Measurements from ENCODE around the gene POU2F2.
A peak's percentile ranks its signal among the peaks of the same experiment; 100 is the strongest.

Gene POU2F2

DNA sequence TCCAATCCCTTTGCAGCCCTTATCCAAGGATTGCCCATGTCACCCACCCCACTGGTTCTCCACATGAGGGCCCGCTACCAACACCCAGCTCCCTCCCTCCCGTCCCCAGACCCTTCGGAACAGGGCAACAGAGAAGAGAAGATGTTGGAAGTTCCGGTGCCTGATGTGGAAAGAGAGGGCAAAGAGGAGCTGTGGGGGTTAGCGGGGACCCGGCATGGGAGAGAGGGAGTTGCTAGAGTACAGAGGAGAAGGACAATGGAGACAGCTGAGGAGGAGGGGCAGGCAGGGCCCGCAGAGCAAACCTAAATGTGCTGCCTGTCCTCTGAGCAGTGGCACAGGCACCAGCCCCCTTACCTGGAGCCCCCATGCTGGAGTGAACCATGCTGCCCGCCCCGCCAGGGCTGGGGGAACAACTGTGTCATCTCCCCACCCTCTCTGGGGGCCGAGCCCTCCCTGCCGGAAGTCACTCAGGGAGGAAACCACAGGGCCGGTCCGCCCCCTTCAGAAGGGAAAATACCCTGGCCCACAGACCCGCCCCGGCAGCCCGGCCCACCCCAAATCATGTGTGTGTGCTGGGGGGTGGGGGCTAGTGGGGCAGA is at the start of gene POU2F2:
Gene POU2F2, minus strand, starts transcription at position 417 of the 599 bp plus-strand sequence. Its CDS starts 35 bp downstream, at position 382.
- peak; percentile 78 to 84 for DNase-seq (ENCODE audit: low read depth in 2 of 2)

DNA sequence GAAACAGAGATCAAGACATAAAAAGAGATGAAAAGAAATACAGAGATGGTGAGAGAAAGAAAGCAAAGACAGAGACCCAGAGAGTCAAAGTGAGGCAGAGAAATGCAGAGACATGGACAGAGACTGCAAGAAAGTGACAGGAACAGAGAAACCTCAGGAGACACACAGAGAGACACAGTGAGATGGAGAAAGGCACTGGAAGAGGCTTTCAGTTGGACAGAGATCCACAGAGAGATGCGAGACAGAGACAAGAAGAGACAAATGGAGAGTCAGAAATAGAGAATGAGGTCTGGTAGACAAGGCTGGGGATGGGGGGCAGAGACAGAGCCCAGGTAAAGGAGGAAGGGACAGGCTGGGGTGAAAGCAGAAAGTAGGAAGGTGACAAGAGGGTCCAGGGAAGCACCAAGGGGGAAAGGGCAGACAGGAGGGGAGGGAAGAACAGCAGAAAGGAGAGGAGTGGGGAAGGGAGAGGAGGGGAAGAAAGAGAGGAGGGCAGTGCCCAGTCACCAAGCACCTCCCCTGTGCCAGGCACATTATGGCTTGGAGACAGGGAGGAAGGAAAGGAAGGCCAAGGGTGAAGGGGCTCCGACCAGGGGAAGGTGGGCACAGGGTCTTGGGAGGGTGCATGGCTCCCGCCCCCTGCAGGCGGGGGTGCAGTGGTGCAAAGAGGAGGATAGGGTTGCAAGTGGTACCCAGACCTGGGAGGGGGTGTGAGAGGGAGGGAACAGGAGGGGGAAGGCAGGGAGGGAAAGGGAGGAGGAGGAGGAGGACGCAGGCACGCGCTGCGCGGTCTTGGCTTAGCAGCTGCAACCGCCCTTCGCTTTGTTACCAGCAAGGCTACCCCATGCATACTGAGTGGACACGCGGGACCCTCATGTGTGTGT is 46.8 kb upstream of the POU2F2 start:
- no peak for DNase-seq (ENCODE audit: low read depth in 2 of 2)

DNA sequence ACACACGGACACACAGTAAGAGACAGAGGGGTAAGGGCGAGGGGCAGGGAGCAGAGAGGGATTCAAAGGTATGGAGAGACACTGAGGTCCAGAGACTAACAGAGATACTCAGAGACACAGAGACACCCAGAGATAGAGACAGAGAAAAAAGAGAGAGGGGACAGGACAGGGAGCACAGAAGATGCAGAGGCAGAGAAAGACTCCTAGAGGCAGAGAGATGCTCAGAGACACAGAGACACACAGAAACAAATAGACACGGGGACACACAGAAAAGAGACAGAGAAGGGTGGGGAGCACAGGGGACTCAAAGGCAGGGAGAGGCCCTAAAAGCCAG is 45.4 kb upstream of the POU2F2 start:
- no peak for DNase-seq (ENCODE audit: low read depth in 2 of 2)

DNA sequence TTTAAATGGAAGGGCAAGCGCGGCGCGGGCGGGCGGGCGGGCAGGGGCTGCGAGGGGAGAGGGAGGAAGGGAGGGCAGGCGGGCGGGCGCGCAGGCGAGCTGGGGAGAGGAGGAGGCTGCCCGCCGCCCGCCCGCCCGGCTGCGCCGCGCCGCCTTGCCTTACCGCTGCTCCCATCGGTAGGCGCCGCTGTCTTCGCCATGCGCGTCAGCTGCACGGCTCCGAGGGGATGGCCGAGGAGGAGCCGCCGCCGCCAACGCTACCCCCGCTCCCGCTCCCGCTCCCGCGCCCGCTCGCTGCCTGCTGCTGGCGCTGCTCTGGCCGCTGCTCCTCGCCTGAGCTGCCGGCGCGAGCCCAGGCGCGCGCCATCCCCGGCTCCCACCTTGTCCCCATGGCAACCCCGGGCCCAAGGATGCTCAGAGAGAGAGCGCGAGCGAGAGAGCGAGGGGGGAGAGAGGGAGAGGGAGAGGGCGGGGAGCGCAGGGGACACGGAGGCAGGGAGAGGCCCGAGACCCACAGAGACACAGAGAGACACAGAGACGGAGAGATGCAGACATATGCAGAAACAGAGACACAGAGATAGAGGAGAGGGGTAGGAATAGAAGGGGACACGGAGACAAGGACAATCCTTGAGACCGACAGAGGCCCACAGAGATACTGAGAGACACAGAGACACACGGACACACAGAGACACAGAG is 44.9 kb upstream of the POU2F2 start:
- peak; percentile 66 to 69 for DNase-seq (ENCODE audit: low read depth in 2 of 2)

DNA sequence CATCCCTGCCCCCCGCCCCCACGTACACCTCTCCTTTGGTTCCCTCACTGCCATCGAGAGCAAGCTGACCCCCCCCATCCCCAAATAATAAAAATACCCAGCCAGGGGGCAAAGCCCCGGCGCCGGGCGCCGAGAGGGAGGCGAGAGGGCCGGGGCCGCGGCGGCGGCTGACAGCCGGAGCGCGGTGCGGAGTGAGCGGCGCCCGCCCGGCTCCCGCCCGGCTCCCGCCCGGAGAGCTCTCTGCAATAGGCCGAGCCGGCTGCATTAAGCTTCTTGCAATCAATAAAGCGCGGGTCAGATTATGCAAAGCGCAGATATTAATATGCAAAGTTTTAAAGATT is 44.4 kb upstream of the POU2F2 start:
- DNase-seq (ENCODE audit: low read depth in 2 of 2), result no peak

DNA sequence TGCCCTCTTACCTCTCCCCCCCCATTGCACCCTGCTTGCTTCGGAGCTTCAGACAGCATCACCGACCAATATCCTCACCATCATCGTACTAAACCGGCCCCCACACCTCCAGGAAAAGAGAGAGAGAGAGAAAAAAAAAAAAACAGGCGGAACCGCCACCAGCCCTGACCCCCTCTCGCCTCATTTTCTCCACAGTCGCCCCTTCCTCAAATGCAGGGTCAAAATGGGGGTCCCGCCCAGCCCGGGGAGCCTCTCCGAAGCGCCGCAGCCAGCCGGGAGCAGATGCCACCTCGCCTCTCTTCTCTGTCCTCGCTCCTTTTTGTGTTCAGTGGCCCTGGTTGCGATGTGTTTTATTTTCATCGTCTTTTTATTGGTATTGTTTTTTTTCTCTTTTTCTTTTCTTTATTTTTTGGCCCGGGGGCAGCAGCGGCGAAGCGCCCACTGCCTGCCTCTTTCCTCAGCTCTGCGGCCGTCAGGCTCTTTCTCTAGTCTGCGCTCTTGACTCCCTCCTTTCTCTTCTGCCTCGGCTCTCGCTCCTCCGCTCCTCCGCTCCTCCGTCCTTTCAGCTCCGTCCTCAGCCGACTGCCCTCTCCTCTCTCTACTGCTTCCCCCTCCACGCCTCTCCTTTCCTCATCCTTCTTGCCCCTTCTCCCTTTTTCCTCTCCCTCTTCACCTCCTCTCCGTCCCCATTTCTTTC is 43.9 kb upstream of the POU2F2 start:
- DNase-seq (ENCODE audit: low read depth in 2 of 2), result no peak

DNA sequence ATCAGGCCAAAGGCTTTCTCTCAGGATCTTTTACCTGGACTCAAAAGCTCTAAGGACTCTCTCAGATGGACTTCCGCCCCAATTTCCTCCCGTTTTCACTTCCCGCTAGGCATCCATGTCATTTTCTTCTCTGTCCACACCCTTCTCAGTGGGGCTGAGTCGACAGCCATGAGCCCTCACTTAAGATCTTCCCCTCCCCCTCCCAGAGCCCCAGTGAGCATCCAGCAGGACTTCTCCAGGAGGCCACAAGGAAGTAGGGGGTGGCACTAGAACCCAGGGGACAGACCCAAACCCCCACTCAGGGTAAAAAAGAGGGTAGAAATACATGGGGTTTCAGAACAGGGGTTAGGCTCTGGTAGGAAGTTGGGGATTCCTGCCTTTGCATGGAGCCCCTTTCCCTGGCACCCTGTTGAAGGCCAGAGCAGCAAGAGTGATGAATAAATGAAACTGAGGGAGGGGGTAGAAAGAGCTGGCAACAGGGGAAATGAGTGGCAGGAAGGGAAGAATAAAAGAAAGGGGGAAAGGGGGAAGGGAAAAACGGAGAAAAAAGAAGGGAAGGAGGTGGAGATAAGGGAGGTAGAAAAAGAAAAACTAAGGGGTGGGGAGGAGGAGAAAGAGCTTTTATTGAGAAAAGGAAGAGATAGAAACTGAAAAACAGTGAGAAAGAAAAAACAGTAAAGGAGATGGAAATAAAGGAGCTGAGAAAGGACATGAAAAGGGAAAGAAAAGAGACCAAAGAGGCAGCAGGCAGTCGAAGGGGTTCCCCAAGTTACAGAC is 42.9 kb upstream of the POU2F2 start:
- DNase-seq (ENCODE audit: low read depth in 2 of 2), result no peak

DNA sequence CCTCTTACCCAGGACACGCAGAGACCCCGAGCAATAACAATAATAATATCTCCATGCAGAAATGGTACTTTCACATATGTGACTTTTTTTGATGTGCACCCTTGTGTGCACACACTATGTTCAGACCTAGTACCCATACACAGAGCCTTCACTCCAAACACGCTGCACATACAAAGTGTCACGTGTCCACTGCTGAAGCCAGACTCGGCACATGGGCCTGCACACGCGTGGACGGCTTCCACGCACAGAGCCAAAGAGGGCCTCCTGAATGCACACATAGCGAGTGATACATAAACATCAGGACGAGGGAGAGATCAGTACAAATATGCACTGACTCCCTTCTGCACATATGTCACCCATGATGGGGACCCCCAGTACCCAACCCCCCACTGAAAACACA is 41.9 kb upstream of the POU2F2 start:
- no peak for DNase-seq (ENCODE audit: low read depth in 2 of 2)

DNA sequence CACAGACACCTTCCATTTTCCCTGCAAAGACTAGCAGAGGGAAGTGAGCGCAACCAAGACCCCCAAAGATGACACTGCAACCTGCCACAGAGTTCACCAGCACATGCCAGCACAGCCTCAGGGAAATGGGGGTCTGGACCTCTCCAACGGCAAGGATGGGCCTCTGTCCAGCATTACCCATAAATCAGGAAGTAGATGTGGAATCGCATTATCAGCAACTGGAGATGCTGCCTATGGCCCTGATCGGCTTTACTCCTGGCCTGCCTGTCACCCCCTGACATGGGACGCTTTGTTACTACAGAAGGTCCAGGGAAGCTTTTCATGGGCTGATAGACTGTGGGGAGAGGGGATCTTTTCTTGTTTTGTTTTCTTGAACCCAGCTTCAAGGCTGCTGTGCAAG is 41.4 kb upstream of the POU2F2 start:
- DNase-seq (ENCODE audit: low read depth in 2 of 2), result no peak

DNA sequence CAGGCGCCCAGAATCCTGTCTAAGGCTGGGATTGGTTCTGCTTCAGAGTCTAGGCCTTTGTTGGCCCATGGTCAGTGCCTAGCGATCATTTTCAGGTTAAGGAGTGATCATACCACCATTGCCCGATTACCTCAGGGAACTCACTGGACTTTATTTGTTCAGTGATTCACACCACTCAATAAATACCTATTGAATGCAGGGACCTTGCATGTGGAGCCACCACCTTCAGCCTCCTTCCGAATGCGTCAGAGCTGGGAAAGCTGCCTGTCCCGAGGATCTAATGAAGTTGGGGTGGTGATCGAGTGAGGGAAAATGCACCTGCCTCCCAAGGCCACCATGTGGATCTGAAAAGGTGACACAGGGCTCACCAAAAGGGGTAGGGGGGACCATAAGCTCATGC is 40.0 kb upstream of the POU2F2 start:
- no peak for DNase-seq (ENCODE audit: low read depth in 2 of 2)

DNA sequence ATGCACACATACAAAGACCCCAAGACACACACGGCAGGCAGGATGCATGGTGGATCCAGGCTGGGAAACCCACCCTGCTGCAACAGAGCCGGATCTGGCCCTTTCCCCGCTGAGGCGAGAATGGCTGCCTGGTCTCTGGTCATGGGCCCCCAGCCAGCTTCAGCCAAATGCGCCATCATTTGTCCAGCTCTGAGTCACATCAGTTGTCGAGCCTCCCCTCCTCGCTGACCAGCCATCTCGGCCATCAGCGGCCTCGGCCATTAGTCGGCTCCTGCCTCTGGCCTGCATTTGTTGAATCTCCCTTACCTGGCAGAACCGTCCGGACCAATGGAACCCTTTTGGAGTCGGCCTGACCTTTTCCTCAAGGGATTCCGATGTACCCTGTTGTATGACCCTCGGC is 38.5 kb upstream of the POU2F2 start:
- DNase-seq (ENCODE audit: low read depth in 2 of 2), result no peak

DNA sequence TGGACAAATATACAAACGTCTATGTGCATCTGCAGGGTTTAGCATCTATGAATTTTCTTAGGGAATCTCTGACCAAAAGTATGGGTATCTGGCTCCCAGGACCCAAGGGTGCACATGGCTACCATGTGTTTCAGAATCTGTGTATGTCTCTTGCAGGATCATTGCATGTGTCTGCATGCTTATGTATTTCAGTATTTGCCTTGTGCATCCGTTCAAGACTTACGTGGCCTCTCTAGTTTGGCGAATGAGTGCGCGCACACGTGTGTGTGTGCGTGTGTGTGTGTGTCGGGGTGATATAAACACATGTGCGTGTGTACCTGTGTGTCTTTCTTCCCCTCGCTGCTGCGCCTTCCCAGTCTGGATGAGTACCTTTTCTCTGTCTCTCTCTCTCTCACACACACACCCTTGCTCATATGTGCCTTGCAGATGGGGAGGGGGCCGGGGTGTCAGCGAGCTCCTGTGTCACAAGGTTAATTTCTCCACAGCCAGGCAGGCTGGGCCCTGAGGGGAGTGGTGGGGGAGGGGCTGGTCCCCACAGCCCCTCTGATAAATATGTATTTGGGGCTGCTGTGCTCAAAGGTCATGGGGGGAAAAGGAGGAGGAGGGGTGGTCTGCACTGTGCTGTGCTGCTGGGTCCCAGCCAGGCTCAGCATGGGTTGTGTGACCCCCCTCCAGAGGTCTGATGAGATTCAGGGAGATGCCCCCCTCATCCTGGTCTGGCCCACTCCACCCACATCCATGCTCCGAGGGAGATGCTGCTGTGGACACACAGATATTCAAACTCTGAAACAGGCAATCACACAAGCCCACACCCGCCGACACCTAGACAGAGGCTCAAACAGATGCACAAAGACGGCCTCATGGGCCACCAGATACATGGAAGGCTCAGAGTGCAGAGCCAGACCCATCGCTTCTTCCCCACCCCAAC is 37.5 kb upstream of the POU2F2 start:
- DNase-seq (ENCODE audit: low read depth in 2 of 2), result no peak

DNA sequence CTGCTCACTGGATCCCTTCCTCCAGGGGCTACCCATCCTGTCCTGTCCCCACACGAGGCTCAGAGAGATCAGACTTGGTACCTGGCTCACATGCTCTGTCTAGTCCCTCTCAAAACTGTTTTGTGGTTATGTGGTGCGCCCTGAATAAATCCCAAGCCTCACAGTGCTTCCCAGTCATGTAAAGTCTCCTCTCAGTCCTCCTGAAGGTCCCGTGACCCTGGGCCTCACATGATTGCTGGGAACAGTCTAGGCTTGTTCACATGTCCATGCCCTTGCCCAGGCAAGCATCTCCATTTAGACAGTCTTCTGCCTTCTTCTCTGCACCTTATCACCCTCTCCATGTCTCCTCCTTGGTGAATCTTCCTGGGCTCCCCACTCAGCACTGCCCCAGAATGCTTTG is 36.0 kb upstream of the POU2F2 start:
- no peak for DNase-seq (ENCODE audit: low read depth in 2 of 2)

DNA sequence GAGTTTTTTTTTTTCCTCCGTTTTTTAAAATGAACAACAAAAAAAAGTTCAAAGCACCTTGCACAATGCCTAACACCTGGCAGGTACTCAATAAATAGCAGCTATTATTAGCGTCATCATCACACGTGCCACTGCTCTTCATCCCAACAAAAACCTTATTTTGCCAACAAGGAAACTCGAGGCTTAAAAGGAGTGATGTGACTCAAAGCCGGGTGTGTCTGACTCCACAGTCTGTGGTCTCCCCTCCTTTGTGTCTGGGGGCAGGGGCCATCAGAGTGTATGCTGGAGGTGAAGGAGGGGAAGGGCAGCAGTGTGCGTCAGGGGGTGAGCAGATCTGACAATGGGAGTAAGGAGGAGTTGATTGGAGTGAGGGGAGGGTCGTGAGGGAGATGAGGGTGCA is 34.1 kb upstream of the POU2F2 start:
- no peak for DNase-seq (ENCODE audit: low read depth in 2 of 2)

DNA sequence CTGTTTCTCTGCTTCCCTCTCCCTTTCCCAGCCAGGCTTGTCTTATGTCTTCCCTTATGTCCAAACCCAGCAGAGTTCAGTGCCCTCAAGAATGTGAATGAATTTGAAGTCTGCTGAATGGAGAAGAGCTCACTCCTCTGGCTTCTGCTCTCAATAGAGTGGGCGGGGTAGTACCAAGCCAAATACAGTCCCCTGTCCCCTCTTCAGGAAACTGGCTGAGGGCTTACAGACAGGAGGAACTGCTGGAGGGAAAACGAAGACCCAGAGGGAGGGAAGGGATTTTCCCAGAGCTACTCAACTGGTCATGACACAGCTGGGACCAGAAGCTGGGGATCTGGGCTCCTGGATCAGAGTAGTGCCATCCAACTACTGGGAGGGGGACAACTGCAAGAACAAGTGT is 32.9 kb upstream of the POU2F2 start:
- DNase-seq (ENCODE audit: low read depth in 2 of 2), result no peak

DNA sequence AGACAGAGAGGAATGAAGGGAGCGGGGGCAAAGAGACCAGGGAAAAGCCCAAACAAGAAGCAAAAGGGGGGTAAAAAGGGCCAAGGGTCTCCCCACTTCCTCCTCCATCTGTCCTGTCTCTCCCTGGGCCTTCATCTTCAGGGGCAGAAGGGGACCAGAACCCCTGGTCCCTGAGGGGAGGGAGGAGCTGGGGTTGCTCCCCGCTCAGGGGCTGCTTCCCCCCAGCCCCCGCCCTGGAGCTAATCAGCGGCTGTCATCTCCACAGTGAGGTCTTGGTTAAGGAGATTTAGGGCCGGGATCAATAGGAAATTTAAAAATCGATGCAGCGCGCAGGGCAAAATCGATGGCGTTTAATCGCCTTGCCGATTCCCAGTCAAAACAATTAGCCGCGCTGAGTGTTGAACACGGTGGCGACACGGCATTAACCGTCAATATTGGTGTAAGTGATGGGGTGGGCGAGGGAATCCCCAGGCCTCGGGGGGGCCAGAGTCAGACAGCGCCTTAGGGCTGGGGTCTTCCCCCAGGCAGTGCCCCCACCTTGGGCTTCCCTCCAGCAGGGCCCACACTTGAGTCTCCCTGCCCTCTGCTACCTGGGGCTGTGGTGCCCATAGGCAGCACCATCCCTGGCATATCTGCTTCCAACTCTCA is 29.5 kb upstream of the POU2F2 start:
- DNase-seq (ENCODE audit: low read depth in 2 of 2), result no peak

DNA sequence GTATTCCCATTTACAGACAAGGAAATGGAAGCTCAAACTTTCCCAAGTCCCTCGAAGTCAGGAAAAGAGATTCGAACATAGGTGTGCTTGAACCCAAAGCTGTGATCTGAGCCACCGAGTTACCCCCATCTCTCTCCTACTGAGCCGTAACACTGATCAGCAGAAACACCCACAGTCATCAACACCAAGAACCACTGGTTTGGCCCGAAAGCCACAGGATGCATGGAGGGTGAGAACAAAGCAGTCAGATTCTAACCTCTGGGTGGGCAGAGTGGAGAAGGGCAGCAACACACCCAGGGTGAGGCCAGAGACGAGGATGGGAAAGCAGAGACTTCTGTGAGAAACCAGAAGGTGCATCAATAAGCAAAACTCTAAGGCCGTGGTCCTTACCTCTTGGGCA is 27.7 kb upstream of the POU2F2 start:
- no peak for DNase-seq (ENCODE audit: low read depth in 2 of 2)

DNA sequence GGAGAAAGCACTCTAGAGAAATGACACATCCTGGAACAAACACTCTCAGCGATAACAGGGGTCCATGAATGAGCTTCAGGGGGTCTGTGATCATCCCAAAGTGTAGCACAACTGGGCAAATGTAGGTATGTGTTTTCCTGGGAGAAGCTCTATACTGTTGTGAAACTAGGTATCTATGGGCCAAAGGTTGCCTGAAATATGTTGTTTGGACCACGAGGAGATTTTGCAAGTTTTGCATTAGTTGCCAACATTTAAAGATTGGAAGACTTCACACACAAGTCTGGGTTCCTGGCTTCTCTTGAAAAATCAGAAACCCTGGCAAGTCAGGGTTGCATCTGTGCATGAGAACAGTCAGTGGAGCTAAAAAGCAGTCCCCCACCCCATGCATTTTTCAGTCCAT is 26.7 kb upstream of the POU2F2 start:
- no peak for DNase-seq (ENCODE audit: low read depth in 2 of 2)

DNA sequence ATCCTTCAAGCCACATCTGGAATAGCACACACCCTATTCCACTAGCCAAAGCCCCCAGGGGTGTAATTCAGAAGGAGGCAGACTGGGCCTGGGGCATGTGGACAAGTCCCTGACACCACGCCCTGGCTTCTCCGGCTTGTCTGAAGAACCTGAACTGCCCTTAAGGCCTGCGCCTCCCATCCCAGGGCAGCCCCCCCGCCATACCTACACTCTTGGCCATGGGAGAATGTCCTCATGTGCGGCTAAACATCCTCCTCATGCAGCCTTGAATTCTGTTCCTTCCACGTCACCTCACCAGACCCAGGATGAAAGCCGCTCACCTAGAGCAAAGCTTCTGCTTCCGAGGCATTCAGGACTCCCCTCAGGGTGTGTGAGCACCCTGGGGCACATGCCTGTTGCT is 24.3 kb upstream of the POU2F2 start:
- no peak for DNase-seq (ENCODE audit: low read depth in 2 of 2)

DNA sequence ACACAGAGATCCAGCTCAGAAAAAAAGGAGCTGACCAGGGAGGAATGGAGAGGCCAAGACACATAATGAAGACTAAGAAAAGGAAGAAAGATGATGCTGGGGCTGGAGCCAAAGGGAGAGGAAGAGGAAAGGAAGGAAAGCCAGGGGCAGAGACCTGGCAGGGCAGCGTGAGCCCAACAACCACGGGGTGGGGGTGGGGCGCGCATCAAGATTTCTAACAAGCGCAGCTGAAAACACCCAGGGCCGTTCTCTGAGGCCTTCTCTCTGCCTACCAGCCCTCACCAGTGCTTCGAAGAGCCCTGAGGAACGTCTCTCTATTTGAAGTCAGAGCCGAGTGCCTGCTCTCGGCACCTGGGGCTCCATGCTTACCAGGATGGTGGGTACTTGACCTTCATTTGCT is 23.6 kb upstream of the POU2F2 start:
- no peak for DNase-seq (ENCODE audit: low read depth in 2 of 2)

All from stimulated activated CD8-positive, alpha-beta memory T cell treated with anti-CD3 and anti-CD28 coated beads, Interleukin-15, amount 100 ng/mL, for 48 hours (primary cell).